ENCODE data around the gene PDLIM5. TPM values are rescaled to one million over a fixed set of nuclear protein-coding genes. Genes with fewer than 3 reads are reported as not detected.
"Not testable (repeated sequence)": the region's sequence is repeated elsewhere in the genome, so short reads cannot be mapped to it uniquely, and the experiment has no call there.

Gene PDLIM5
- total RNA-seq, 1 donor from 2014 or later, result 83.5 TPM

DNA sequence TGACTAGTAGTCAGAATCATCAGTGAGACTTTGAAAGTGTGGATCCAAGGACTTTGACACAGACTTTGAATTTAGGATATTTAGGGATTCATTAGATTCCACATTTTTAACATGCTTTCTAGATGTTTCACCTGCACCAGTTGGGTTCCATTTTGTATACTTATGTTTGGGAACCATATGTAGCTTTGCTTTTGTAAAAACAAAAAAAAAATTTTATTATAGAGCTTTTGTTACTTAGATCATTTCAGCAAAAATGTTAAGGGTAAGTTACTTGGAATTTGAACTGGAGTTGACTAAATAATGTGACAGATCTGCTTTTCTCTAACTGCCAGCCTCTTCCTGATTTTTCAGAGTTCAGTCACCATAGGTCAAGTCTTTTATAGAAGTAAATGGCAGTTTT, 14.6 kb downstream of the PDLIM5 start:
- no peaks in the 10 kb centered on the region for H3K4me1 Mint-ChIP-seq (ENCODE audit: unreplicated experiment)
- TF ChIP-seq, protein P1, sequence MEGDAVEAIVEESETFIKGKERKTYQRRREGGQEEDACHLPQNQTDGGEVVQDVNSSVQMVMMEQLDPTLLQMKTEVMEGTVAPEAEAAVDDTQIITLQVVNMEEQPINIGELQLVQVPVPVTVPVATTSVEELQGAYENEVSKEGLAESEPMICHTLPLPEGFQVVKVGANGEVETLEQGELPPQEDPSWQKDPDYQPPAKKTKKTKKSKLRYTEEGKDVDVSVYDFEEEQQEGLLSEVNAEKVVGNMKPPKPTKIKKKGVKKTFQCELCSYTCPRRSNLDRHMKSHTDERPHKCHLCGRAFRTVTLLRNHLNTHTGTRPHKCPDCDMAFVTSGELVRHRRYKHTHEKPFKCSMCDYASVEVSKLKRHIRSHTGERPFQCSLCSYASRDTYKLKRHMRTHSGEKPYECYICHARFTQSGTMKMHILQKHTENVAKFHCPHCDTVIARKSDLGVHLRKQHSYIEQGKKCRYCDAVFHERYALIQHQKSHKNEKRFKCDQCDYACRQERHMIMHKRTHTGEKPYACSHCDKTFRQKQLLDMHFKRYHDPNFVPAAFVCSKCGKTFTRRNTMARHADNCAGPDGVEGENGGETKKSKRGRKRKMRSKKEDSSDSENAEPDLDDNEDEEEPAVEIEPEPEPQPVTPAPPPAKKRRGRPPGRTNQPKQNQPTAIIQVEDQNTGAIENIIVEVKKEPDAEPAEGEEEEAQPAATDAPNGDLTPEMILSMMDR (IDR thresholded peaks at IDR 0.05; ENCODE audit: unreplicated experiment), result no peak
- H3K27me3 Mint-ChIP-seq (ENCODE audit: unreplicated experiment), result peaks cover 3% of the 10 kb centered on the region
- no peaks in the 10 kb centered on the region for H3K9me3 Mint-ChIP-seq (ENCODE audit: unreplicated experiment)
- H3K27ac Mint-ChIP-seq (ENCODE audit: unreplicated experiment), result no peak overlapping the region
- peaks cover 15% of the 10 kb centered on the region for H3K36me3 Mint-ChIP-seq (ENCODE audit: low read depth, unreplicated experiment)
- no peak overlapping the region for H3K4me3 Mint-ChIP-seq (ENCODE audit: unreplicated experiment)
- no peak for DNase-seq (ENCODE audit: low spot score)

DNA sequence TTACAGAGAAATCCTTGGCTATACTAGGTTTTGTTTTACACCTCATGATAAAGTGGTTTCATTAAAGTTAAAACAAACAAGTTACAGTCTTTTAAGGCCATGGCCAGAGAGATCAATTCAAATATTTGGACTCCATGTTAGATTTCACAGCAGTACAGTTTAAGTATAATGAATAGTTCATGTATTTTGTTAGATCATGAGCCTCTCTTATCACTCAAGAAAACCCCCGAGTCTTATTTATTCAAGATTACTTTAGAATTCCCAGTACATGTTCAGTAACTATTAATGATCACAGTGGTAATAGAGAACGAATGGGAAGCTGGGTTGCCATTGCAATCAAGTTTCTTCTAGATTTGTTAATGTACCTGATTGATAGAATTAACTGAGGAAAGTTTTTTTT, 15.2 kb downstream of the PDLIM5 start:
- H3K36me3 Mint-ChIP-seq (ENCODE audit: low read depth, unreplicated experiment), result peaks cover 15% of the 10 kb centered on the region
- H3K27ac Mint-ChIP-seq (ENCODE audit: unreplicated experiment), result no peak overlapping the region
- H3K27me3 Mint-ChIP-seq (ENCODE audit: unreplicated experiment), result peaks cover 1% of the 10 kb centered on the region
- no peaks in the 10 kb centered on the region for H3K4me1 Mint-ChIP-seq (ENCODE audit: unreplicated experiment)
- TF ChIP-seq, protein P1 (IDR thresholded peaks at IDR 0.05; ENCODE audit: unreplicated experiment), result no peak
- DNase-seq (ENCODE audit: low spot score), result no peak
- H3K9me3 Mint-ChIP-seq (ENCODE audit: unreplicated experiment), result no peaks in the 10 kb centered on the region
- no peak overlapping the region for H3K4me3 Mint-ChIP-seq (ENCODE audit: unreplicated experiment)

DNA sequence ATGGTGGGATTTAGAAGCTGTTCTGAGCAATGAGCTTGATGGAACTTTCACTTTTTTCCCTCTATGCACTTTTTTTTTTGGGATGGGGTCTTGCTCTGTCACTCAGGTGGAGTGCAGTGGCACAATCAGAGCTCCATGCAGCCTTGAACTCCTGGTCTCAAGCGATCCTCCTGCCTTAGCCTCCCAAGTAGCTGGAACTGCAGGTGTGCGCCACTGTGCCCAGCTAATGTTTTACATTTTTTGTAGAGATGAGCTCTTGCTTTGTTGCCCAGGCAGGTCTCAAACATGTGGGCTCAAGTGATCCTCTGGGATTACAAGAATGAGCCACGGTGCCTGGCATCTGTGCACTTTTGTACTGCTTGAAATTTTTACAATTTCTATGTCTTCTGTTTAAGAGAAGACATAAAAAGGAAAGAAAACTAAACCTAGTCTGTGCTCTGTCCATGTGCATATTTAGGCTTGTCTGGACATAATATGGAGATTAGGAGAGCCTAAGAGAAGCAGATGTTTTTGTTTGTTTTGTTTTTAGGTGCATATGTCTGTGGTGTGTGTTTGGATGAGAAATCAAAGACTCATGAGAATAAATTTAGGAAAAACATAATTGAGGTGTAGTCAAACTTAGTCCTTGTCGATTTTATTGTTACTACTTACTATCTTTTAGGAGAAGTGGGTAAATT, 16.5 kb downstream of the PDLIM5 start:
- Mint-ChIP-seq H3K36me3 (ENCODE audit: low read depth, unreplicated experiment) (peaks cover 15% of the 10 kb centered on the region), H3K9me3 (ENCODE audit: unreplicated experiment) (no peaks in the 10 kb centered on the region), H3K4me1 (ENCODE audit: unreplicated experiment) (no peaks in the 10 kb centered on the region), H3K27me3 (ENCODE audit: unreplicated experiment) (no peaks in the 10 kb centered on the region), H3K27ac (ENCODE audit: unreplicated experiment) (no peak overlapping the region), H3K4me3 (ENCODE audit: unreplicated experiment) (no peak overlapping the region)
- DNase-seq (ENCODE audit: low spot score), result no peak
- TF ChIP-seq, protein P1 (IDR thresholded peaks at IDR 0.05; ENCODE audit: unreplicated experiment), result no peak

DNA sequence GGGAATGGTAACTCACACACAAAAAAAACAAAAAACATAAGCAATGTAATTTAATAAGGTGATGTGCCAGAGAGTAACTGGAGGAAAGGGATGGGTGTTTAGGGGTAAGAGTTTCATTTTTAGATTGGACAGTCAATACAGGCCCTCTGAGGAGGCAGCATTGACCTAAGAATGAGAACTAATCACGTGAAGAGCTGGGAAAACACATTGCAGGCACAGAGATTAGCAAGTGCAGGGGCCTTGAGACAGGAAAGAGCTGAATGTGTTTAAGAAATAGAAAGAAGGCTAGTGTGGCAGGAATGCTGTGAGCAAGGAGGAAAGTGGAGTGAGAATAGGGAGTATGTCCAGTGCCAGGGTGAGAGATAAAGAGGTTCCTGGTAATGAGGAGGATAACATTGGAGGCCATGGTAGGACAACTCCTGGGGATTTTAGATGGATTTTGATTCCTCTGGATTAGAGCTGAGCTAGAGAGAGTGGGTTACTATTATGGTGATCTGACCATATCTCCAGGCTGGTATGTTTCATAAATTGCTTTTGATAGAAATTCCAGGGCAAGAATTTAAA, 17.6 kb downstream of the PDLIM5 start:
- no peak for DNase-seq (ENCODE audit: low spot score)
- H3K27me3 Mint-ChIP-seq (ENCODE audit: unreplicated experiment), result no peaks in the 10 kb centered on the region
- peak overlapping the region; percentile 24 for H3K27ac Mint-ChIP-seq (ENCODE audit: unreplicated experiment)
- H3K36me3 Mint-ChIP-seq (ENCODE audit: low read depth, unreplicated experiment), result peaks cover 15% of the 10 kb centered on the region
- no peaks in the 10 kb centered on the region for H3K4me1 Mint-ChIP-seq (ENCODE audit: unreplicated experiment)
- H3K9me3 Mint-ChIP-seq (ENCODE audit: unreplicated experiment), result no peaks in the 10 kb centered on the region
- TF ChIP-seq, protein P1 (IDR thresholded peaks at IDR 0.05; ENCODE audit: unreplicated experiment), result no peak
- no peak overlapping the region for H3K4me3 Mint-ChIP-seq (ENCODE audit: unreplicated experiment)

DNA sequence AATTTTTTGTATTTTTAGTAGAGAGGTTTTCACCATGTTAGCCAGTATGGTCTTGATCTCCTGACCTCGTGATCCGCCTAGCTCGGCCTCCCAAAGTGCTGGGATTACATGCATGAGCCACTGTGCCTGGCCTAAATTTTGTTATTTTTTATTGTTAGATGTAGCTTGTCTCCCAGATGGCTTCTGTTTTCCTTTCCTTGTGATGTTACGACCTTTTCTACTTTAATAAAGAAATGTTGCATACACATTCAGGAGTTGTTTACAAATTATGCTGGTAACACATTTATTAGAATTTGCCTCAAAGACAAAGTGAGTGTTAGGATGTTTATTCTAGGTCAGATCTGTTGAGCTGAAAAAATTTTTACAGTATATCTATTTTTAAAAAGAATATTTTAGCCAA, 18.4 kb downstream of the PDLIM5 start:
- no peak overlapping the region for H3K27ac Mint-ChIP-seq (ENCODE audit: unreplicated experiment)
- H3K9me3 Mint-ChIP-seq (ENCODE audit: unreplicated experiment), result no peaks in the 10 kb centered on the region
- H3K4me1 Mint-ChIP-seq (ENCODE audit: unreplicated experiment), result no peaks in the 10 kb centered on the region
- no peaks in the 10 kb centered on the region for H3K27me3 Mint-ChIP-seq (ENCODE audit: unreplicated experiment)
- peaks cover 15% of the 10 kb centered on the region for H3K36me3 Mint-ChIP-seq (ENCODE audit: low read depth, unreplicated experiment)
- H3K4me3 Mint-ChIP-seq (ENCODE audit: unreplicated experiment), result no peak overlapping the region
- TF ChIP-seq, protein P1 (IDR thresholded peaks at IDR 0.05; ENCODE audit: unreplicated experiment), result no peak
- DNase-seq (ENCODE audit: low spot score), result no peak

DNA sequence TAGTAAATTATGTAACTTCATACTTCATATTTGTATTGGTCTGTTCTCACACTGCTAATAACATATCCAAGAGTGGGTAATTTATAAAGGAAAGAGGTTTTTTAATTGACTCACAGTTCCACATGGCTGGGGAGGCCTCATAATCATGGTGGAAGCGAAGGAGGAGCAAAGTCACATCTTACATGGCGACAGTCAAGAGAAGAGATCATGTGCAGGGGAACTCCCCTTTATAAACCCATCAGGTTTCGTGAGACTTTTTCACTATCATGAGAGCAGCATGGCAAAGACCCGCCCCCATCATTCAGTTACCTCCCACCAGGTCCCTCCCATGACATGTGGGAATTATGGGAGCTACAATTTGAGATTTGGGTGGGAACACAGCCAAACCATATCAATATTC, 19.0 kb downstream of the PDLIM5 start:
- not testable (repeated sequence) for H3K9me3 Mint-ChIP-seq (ENCODE audit: unreplicated experiment); H3K27me3 Mint-ChIP-seq (ENCODE audit: unreplicated experiment); H3K4me1 Mint-ChIP-seq (ENCODE audit: unreplicated experiment); DNase-seq (ENCODE audit: low spot score); H3K27ac Mint-ChIP-seq (ENCODE audit: unreplicated experiment)
- Mint-ChIP-seq H3K4me3 (ENCODE audit: unreplicated experiment) (peak overlapping the region; percentile 33), H3K36me3 (ENCODE audit: low read depth, unreplicated experiment) (peaks cover 15% of the 10 kb centered on the region)
